PC-3 (cell line): ENCODE results near the gene HAND2.

Source experiments
- CTCF ChIP-seq: fragments of 300-600 bp; sonication (generic); conservative IDR thresholded peaks from 2 replicates; pipeline ENCODE4 v1.5.1; 2017; ENCODE audit warnings: antibody characterized with exemption, low read depth, mild to moderate bottlenecking, low read length
- EZH2 ChIP-seq: fragments of 300-600 bp; sonication (generic); IDR thresholded peaks from one replicate; pipeline ENCODE4 v1.6.1; 2017; ENCODE audit warnings: antibody characterized with exemption, mild to moderate bottlenecking, low read length; ENCODE audit not compliant: unreplicated experiment

- TF ChIP-seq CTCF (peak; percentile 43; the same call in 1 of the 2 replicates), EZH2 (no peak)
Observed at GRCh38 chr4:173536808-173537429, 6.9 kb upstream of the HAND2 start.
